Osteocyte (in vitro differentiated cells): Measurements from ENCODE around the gene AWAT2. TPM values are rescaled to one million over a fixed set of nuclear protein-coding genes. Genes with fewer than 3 reads are reported as not detected.

Experiments used
- DNase-seq: peaks from one replicate; pipeline ENCODE4 v3.0.0; 2021; ENCODE audit warnings: mixed read lengths; ENCODE audit not compliant: unreplicated experiment; ENCODE audit errors: extremely low spot score
- H3K27ac Mint-ChIP-seq: one replicate; pipeline ENCODE4 v1.8.0; 2021; ENCODE audit warnings: mild to moderate bottlenecking, mixed read lengths; ENCODE audit not compliant: unreplicated experiment
- H3K27me3 Mint-ChIP-seq: one replicate; pipeline ENCODE4 v1.8.0; 2021; ENCODE audit warnings: mixed read lengths; ENCODE audit not compliant: unreplicated experiment
- H3K36me3 Mint-ChIP-seq: one replicate; pipeline ENCODE4 v1.8.0; 2021; ENCODE audit warnings: mixed read lengths; ENCODE audit not compliant: unreplicated experiment
- H3K4me1 Mint-ChIP-seq: one replicate; pipeline ENCODE4 v1.8.0; 2021; ENCODE audit warnings: mixed read lengths; ENCODE audit not compliant: unreplicated experiment
- H3K4me3 Mint-ChIP-seq: one replicate; pipeline ENCODE4 v1.8.0; 2021; ENCODE audit warnings: mild to moderate bottlenecking, moderate library complexity, mixed read lengths; ENCODE audit not compliant: unreplicated experiment
- H3K9me3 Mint-ChIP-seq: one replicate; pipeline ENCODE4 v1.8.0; 2021; ENCODE audit warnings: mixed read lengths; ENCODE audit not compliant: unreplicated experiment
- CTCF ChIP-seq: fragments of 200-600 bp; sonication (generic); IDR thresholded peaks from 2 replicates; pipeline ENCODE4 v1.5.0; 2021; ENCODE audit warnings: antibody characterized with exemption, mild to moderate bottlenecking, moderate library complexity
- total RNA-seq: library from RNA; stranded (reverse); gene quantifications from 2 replicates; pipeline ENCODE4 v1.2.1, GENCODE V29; 2021

AWAT2 gene
- total RNA-seq, 1 donor from 2014 or later, result not detected

DNA sequence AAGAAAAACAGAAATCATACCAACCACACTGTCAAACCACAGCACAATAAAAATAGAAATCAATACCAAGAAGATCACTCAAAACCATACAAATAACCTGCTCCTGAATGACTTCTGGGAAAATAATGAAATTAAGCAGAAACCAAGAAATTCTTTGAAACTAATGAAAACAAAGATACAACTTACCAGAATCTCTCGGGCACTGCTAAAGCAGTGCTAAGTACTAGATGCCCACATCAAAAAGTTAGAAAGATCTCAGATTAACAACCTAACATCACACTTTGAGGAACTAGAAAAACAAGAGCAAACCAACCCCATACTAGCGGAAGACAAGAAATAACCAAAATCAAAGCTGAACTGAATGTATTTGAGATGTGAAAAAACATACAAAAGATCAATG is 33.2 kb downstream of the AWAT2 start:
- Mint-ChIP-seq H3K27ac (no peak overlapping the region), H3K27me3 (no peaks in the 10 kb centered on the region)

DNA sequence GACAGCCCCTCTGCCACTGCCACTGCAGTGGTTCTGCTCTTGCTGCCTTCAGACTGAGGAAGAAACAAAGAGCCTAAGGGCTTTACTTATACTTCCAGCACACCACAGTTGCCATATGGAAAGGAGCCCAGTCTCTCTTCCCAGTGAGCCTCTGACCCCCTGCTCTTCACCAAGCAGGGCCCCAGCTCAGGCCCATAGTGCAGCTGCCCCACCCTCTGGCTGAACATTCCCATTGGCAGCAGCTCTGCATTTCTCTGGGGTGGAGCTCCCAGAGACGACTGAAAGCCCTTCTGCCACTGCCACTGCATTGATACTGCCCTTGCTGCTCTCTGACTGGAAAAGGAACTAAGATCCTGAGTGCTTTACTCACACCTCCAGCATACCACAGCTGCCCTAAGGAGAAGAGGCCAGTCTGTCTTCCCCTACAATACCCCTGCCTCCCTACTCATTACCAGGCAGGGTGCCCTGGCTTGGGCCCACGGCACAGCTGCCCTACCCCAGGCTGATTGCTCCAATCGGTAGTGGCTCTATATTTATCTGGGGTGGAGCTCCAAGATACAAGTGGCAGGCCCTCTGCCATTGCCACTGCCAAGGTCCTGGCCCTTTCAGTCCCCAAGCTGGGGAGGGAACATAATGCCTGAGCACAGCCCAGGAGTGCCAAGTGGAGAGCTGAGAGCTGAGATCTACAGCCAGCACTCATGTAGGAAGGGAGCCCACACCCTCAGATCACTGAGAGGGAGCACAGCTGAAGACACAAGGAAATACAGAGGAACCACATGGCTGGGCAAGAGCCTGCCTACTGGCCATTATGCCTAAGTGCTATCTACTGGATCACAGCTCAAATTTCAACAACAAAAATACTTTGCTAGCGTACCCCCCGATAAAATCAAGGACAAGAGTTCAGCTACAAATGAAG is 36.0 kb downstream of the AWAT2 start:
- H3K4me1 Mint-ChIP-seq, result no peaks in the 10 kb centered on the region
- no peak overlapping the region for H3K4me3 Mint-ChIP-seq
- no peak for TF ChIP-seq CTCF
- H3K27ac Mint-ChIP-seq, result no peak overlapping the region
- peaks cover 34% of the 10 kb centered on the region for H3K9me3 Mint-ChIP-seq
- H3K36me3 Mint-ChIP-seq, result no peaks in the 10 kb centered on the region
- DNase-seq, result no peak
- H3K27me3 Mint-ChIP-seq, result no peaks in the 10 kb centered on the region

More for the DNA sequence above, 33.2 kb downstream of the AWAT2 start:
- peaks cover 24% of the 10 kb centered on the region for H3K9me3 Mint-ChIP-seq
- H3K4me3 Mint-ChIP-seq, result no peak overlapping the region
- H3K36me3 Mint-ChIP-seq, result no peaks in the 10 kb centered on the region
- DNase-seq, result no peak
- TF ChIP-seq CTCF, result no peak
- H3K4me1 Mint-ChIP-seq, result no peaks in the 10 kb centered on the region

GRCh38 chrX:70012756-70013155 is 37.0 kb downstream of the AWAT2 start:
- Mint-ChIP-seq H3K4me1 (no peaks in the 10 kb centered on the region), H3K27me3 (no peaks in the 10 kb centered on the region), H3K36me3 (no peaks in the 10 kb centered on the region), H3K27ac (no peak overlapping the region), H3K4me3 (no peak overlapping the region), H3K9me3 (peaks cover 27% of the 10 kb centered on the region)
- no peak for TF ChIP-seq CTCF
- DNase-seq, result no peak

- Mint-ChIP-seq H3K4me1 (no peaks in the 10 kb centered on the region), H3K36me3 (no peaks in the 10 kb centered on the region), H3K9me3 (peaks cover 18% of the 10 kb centered on the region), H3K27me3 (no peaks in the 10 kb centered on the region), H3K27ac (no peak overlapping the region), H3K4me3 (no peak overlapping the region)
- no peak for DNase-seq
- TF ChIP-seq CTCF, result no peak
Observed at GRCh38 chrX:70009970-70010369, 39.8 kb downstream of the AWAT2 start.

DNA sequence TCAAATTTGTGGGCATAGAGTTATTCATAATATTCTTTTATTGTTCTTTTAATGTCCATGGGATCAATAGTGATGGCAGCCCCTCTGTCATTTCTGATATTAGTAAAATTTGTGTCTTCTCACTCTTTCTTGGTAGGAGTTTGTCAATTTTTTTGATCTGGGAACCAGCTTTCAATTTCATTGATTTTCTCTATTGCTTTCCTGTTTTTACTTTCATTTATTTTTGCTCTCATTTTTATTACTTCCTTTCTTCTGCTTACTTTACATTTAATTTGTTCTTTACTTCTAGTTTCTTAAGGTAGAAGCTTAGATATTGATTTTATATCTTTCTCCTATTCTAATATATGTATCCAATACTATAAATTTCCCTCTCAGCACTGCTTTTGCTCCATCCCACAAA is 40.7 kb downstream of the AWAT2 start:
- H3K27me3 Mint-ChIP-seq, result no peaks in the 10 kb centered on the region
- no peak overlapping the region for H3K4me3 Mint-ChIP-seq
- H3K27ac Mint-ChIP-seq, result no peak overlapping the region
- no peak for TF ChIP-seq CTCF
- no peaks in the 10 kb centered on the region for H3K4me1 Mint-ChIP-seq
- no peaks in the 10 kb centered on the region for H3K36me3 Mint-ChIP-seq
- no peak for DNase-seq
- peaks cover 18% of the 10 kb centered on the region for H3K9me3 Mint-ChIP-seq
